ENCODE results near the gene EYA4.
A peak's percentile ranks its signal among the peaks of the same experiment; 100 is the strongest.

Gene EYA4

DNA sequence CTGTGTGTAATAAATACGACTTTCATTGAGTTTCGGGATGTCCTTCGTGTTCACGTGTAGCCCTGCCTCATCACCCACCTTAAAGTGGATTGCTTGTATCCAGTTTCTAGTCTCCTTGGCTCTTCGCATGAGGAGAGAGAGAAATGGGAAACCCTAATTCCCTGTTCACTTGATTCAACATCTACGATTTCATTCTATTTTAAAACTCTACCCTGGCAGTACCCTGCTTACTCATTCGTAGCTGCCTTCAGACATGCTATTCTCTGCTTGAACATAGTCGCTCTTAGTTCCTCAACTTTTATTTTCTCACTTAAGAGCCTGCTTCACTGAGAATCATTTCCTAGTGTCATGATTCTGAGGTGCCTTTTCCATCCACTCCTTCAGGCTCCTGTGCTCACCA lies 163.6 kb downstream of the EYA4 start:
- WGBS, 2 donors (ENCODE audit: extremely low coverage in 2 of 2, insufficient read length in 2 of 2, insufficient replicate concordance in 1 of 2) = no CpG with 5 or more reads among the region's 8 CpGs
- no peak overlapping the region for H3K18ac ChIP-seq (ENCODE audit: low read length)
- H3K27ac ChIP-seq (replicated peaks; ENCODE audit: low read length) = peak overlapping the region; percentile 23
- H2AK5ac ChIP-seq (ENCODE audit: low read depth, low read length) = no peak overlapping the region
- H3K36me3 ChIP-seq (replicated peaks in 1 of 2; ENCODE audit: control insufficient read depth in 2 of 2, insufficient read depth in 2 of 2, low read length in 2 of 2) = no peaks in the 10 kb centered on the region
- no peak overlapping the region for H3K14ac ChIP-seq (ENCODE audit: low read length)
- no peaks in the 10 kb centered on the region for H3K79me1 ChIP-seq (ENCODE audit: low read depth, low read length)
- H2BK12ac ChIP-seq (ENCODE audit: low read length) = no peak overlapping the region
- no peak overlapping the region for H3K4me3 ChIP-seq (ENCODE audit: low read length in 2 of 2)
- H3K9ac ChIP-seq (ENCODE audit: low read depth, low read length, poor library complexity) = no peak overlapping the region
- H3K27me3 ChIP-seq (ENCODE audit: control insufficient read depth in 3 of 3, insufficient read depth in 3 of 3, low read depth in 1 of 3, low read length in 3 of 3) = no peaks in the 10 kb centered on the region
- DNase-seq (ENCODE audit: low spot score) = no peak
- no peak overlapping the region for H4K91ac ChIP-seq (ENCODE audit: low read depth, low read length, poor library complexity)
- H2AFZ ChIP-seq (ENCODE audit: low read length) = no peak overlapping the region
- no peak overlapping the region for H2BK120ac ChIP-seq (ENCODE audit: low read depth, low read length)
- no peak overlapping the region for H3K23ac ChIP-seq (ENCODE audit: low read depth, low read length, poor library complexity)
- no peak overlapping the region for H2BK5ac ChIP-seq (ENCODE audit: low read length)
- peaks cover 0 to 6% of the 10 kb centered on the region in 2 donors for H3K4me1 ChIP-seq (ENCODE audit: control insufficient read depth in 2 of 2, insufficient read depth in 1 of 2, low read depth in 1 of 2, low read length in 2 of 2)
- no peak overlapping the region for H2BK15ac ChIP-seq (ENCODE audit: low read length)
- H3K4ac ChIP-seq (ENCODE audit: low read length) = no peak overlapping the region
- no peaks in the 10 kb centered on the region for H3K9me3 ChIP-seq (replicated peaks in 1 of 2; ENCODE audit: control insufficient read depth in 2 of 2, insufficient read depth in 1 of 2, low read depth in 1 of 2, low read length in 2 of 2)
- H4K8ac ChIP-seq (ENCODE audit: low read depth, low read length) = no peak overlapping the region
- no peak overlapping the region for H3K4me2 ChIP-seq (ENCODE audit: insufficient read depth, low read length, poor library complexity, severe bottlenecking)

DNA sequence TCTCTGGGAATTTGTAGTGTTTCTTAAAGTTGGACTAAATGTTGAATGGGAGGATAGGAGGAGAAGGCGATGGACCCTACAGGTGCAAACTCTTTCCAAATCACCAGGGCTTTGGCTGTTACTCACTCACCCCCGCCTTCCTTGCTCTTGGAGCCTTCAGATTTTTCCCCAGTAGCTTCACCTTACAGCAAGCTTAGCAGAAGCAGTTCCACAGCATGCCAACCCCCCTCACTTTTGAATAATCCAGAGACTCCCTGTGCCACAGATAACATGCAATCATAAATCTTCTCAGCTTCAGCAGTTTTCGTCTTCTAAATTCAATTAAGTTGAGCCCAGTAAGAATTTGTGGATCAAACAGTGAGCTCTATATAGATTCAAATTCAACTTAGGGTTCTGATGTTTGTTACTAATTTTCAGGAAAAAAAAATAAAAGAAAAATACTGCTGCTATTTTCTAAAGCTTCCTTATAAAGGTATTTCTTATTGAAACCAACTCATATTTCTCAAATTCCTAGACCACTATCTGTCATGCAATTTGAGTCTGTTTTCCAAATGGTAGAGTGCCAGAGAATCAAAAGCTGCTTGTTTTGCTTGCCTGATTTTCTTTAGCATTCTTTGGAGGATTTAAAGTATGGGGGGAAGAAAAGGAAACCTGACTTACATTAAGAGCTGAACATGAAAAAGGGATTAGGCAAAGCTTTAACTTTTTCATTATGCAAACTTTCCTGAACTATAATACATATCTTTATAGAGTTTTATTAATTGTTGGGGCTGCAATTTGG lies 166.4 kb downstream of the EYA4 start:
- no peak overlapping the region for H4K91ac ChIP-seq (ENCODE audit: low read depth, low read length, poor library complexity)
- WGBS, 2 donors (ENCODE audit: extremely low coverage in 2 of 2, insufficient read length in 2 of 2, insufficient replicate concordance in 1 of 2) = no CpG with 5 or more reads among the region's 3 CpGs
- no peak overlapping the region for H3K4me2 ChIP-seq (ENCODE audit: insufficient read depth, low read length, poor library complexity, severe bottlenecking)
- no peaks in the 10 kb centered on the region for H3K79me1 ChIP-seq (ENCODE audit: low read depth, low read length)
- no peak overlapping the region for H2BK12ac ChIP-seq (ENCODE audit: low read length)
- no peaks in the 10 kb centered on the region for H3K27me3 ChIP-seq (ENCODE audit: control insufficient read depth in 3 of 3, insufficient read depth in 3 of 3, low read depth in 1 of 3, low read length in 3 of 3)
- no peak overlapping the region for H3K14ac ChIP-seq (ENCODE audit: low read length)
- H3K23ac ChIP-seq (ENCODE audit: low read depth, low read length, poor library complexity) = no peak overlapping the region
- no peaks in the 10 kb centered on the region for H3K36me3 ChIP-seq (replicated peaks in 1 of 2; ENCODE audit: control insufficient read depth in 2 of 2, insufficient read depth in 2 of 2, low read length in 2 of 2)
- H2BK120ac ChIP-seq (ENCODE audit: low read depth, low read length) = no peak overlapping the region
- no peak overlapping the region for H2BK5ac ChIP-seq (ENCODE audit: low read length)
- no peak overlapping the region for H2AFZ ChIP-seq (ENCODE audit: low read length)
- H3K27ac ChIP-seq (replicated peaks; ENCODE audit: low read length) = peak overlapping the region; percentile 6
- H2BK15ac ChIP-seq (ENCODE audit: low read length) = no peak overlapping the region
- no peak overlapping the region for H3K4ac ChIP-seq (ENCODE audit: low read length)
- no peak overlapping the region for H3K4me3 ChIP-seq (ENCODE audit: low read length in 2 of 2)
- no peak overlapping the region for H3K18ac ChIP-seq (ENCODE audit: low read length)
- no peak overlapping the region for H4K8ac ChIP-seq (ENCODE audit: low read depth, low read length)
- no peak overlapping the region for H2AK5ac ChIP-seq (ENCODE audit: low read depth, low read length)
- H3K9ac ChIP-seq (ENCODE audit: low read depth, low read length, poor library complexity) = no peak overlapping the region
- H3K4me1 ChIP-seq (ENCODE audit: control insufficient read depth in 2 of 2, insufficient read depth in 1 of 2, low read depth in 1 of 2, low read length in 2 of 2) = peaks cover 0 to 10% of the 10 kb centered on the region in 2 donors
- DNase-seq (ENCODE audit: low spot score) = no peak
- no peaks in the 10 kb centered on the region for H3K9me3 ChIP-seq (replicated peaks in 1 of 2; ENCODE audit: control insufficient read depth in 2 of 2, insufficient read depth in 1 of 2, low read depth in 1 of 2, low read length in 2 of 2)

DNA sequence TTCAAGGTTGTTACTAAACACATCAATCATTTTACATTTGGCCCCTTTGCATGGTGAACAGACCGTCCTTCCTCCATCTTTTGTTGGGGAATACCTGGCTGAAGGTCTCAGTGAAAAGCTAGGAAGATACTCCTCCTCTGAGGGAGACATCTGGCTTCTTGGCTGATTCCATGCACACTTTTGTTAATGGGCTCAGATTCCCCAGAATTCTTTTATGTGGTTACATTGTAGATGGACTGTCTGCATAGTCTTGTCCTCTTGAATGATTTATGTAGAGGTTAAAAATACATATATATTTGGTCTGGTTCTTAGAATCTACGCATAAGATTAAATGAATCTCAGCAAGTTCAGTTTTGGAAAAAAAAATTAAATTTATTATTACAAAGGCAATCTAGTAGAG lies 167.0 kb downstream of the EYA4 start:
- Histone ChIP-seq H4K8ac (ENCODE audit: low read depth, low read length) (no peak overlapping the region), H2BK120ac (ENCODE audit: low read depth, low read length) (no peak overlapping the region), H4K91ac (ENCODE audit: low read depth, low read length, poor library complexity) (no peak overlapping the region), H3K9me3 (replicated peaks in 1 of 2; ENCODE audit: control insufficient read depth in 2 of 2, insufficient read depth in 1 of 2, low read depth in 1 of 2, low read length in 2 of 2) (no peaks in the 10 kb centered on the region), H2BK5ac (ENCODE audit: low read length) (no peak overlapping the region), H2BK15ac (ENCODE audit: low read length) (no peak overlapping the region), H3K14ac (ENCODE audit: low read length) (no peak overlapping the region), H3K9ac (ENCODE audit: low read depth, low read length, poor library complexity) (no peak overlapping the region), H3K27me3 (ENCODE audit: control insufficient read depth in 3 of 3, insufficient read depth in 3 of 3, low read depth in 1 of 3, low read length in 3 of 3) (no peaks in the 10 kb centered on the region), H3K18ac (ENCODE audit: low read length) (no peak overlapping the region), H3K79me1 (ENCODE audit: low read depth, low read length) (no peaks in the 10 kb centered on the region), H3K4me3 (ENCODE audit: low read length in 2 of 2) (no peak overlapping the region), H3K36me3 (replicated peaks in 1 of 2; ENCODE audit: control insufficient read depth in 2 of 2, insufficient read depth in 2 of 2, low read length in 2 of 2) (no peaks in the 10 kb centered on the region), H3K23ac (ENCODE audit: low read depth, low read length, poor library complexity) (no peak overlapping the region), H2AK5ac (ENCODE audit: low read depth, low read length) (no peak overlapping the region), H2AFZ (ENCODE audit: low read length) (no peak overlapping the region), H3K27ac (replicated peaks; ENCODE audit: low read length) (no peak overlapping the region), H3K4me1 (ENCODE audit: control insufficient read depth in 2 of 2, insufficient read depth in 1 of 2, low read depth in 1 of 2, low read length in 2 of 2) (peaks cover 0 to 10% of the 10 kb centered on the region in 2 donors), H2BK12ac (ENCODE audit: low read length) (no peak overlapping the region), H3K4me2 (ENCODE audit: insufficient read depth, low read length, poor library complexity, severe bottlenecking) (no peak overlapping the region), H3K4ac (ENCODE audit: low read length) (no peak overlapping the region)
- no peak for DNase-seq (ENCODE audit: low spot score)
- no CpG with 5 or more reads among the region's 2 CpGs for WGBS, 2 donors (ENCODE audit: extremely low coverage in 2 of 2, insufficient read length in 2 of 2, insufficient replicate concordance in 1 of 2)

DNA sequence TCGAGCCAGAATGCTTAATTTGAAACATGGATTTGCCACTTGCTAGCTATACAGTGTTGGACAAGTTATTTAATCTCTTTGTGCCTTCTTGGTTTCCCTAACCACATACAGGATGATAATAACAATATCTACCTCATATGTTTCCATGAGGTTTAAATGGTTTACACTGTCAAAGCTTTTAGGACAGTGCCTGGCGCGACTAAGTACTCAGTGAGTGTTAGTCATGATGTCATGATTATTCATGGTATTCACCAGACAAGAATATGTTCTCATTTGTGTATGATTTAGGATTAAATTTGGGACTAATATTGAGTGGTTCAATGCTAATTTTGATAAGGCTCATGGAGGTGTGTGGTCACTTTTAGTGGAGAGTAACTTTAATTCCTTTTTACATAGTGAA lies 167.4 kb downstream of the EYA4 start:
- H2AFZ ChIP-seq (ENCODE audit: low read length) = no peak overlapping the region
- H3K4me2 ChIP-seq (ENCODE audit: insufficient read depth, low read length, poor library complexity, severe bottlenecking) = no peak overlapping the region

More for the DNA sequence above, 167.4 kb downstream of the EYA4 start:
- no CpG with 5 or more reads among the region's 3 CpGs for WGBS, 2 donors (ENCODE audit: extremely low coverage in 2 of 2, insufficient read length in 2 of 2, insufficient replicate concordance in 1 of 2)
- H3K14ac ChIP-seq (ENCODE audit: low read length) = no peak overlapping the region
- H2BK15ac ChIP-seq (ENCODE audit: low read length) = no peak overlapping the region
- no peak overlapping the region for H3K4me3 ChIP-seq (ENCODE audit: low read length in 2 of 2)
- no peak for DNase-seq (ENCODE audit: low spot score)
- no peak overlapping the region for H3K23ac ChIP-seq (ENCODE audit: low read depth, low read length, poor library complexity)
- H3K4me1 ChIP-seq (ENCODE audit: control insufficient read depth in 2 of 2, insufficient read depth in 1 of 2, low read depth in 1 of 2, low read length in 2 of 2) = peaks cover 0 to 10% of the 10 kb centered on the region in 2 donors
- no peak overlapping the region for H2BK120ac ChIP-seq (ENCODE audit: low read depth, low read length)
- no peak overlapping the region for H2BK12ac ChIP-seq (ENCODE audit: low read length)
- no peak overlapping the region for H3K18ac ChIP-seq (ENCODE audit: low read length)
- H2AK5ac ChIP-seq (ENCODE audit: low read depth, low read length) = no peak overlapping the region
- no peaks in the 10 kb centered on the region for H3K79me1 ChIP-seq (ENCODE audit: low read depth, low read length)
- no peak overlapping the region for H2BK5ac ChIP-seq (ENCODE audit: low read length)
- no peak overlapping the region for H3K4ac ChIP-seq (ENCODE audit: low read length)
- H4K8ac ChIP-seq (ENCODE audit: low read depth, low read length) = no peak overlapping the region
- H3K36me3 ChIP-seq (replicated peaks in 1 of 2; ENCODE audit: control insufficient read depth in 2 of 2, insufficient read depth in 2 of 2, low read length in 2 of 2) = no peaks in the 10 kb centered on the region
- H3K9me3 ChIP-seq (replicated peaks in 1 of 2; ENCODE audit: control insufficient read depth in 2 of 2, insufficient read depth in 1 of 2, low read depth in 1 of 2, low read length in 2 of 2) = no peaks in the 10 kb centered on the region
- H3K27me3 ChIP-seq (ENCODE audit: control insufficient read depth in 3 of 3, insufficient read depth in 3 of 3, low read depth in 1 of 3, low read length in 3 of 3) = no peaks in the 10 kb centered on the region
- no peak overlapping the region for H4K91ac ChIP-seq (ENCODE audit: low read depth, low read length, poor library complexity)
- H3K27ac ChIP-seq (replicated peaks; ENCODE audit: low read length) = no peak overlapping the region
- H3K9ac ChIP-seq (ENCODE audit: low read depth, low read length, poor library complexity) = no peak overlapping the region
